ENCODE measurements around the gene LILRA6.

DNA sequence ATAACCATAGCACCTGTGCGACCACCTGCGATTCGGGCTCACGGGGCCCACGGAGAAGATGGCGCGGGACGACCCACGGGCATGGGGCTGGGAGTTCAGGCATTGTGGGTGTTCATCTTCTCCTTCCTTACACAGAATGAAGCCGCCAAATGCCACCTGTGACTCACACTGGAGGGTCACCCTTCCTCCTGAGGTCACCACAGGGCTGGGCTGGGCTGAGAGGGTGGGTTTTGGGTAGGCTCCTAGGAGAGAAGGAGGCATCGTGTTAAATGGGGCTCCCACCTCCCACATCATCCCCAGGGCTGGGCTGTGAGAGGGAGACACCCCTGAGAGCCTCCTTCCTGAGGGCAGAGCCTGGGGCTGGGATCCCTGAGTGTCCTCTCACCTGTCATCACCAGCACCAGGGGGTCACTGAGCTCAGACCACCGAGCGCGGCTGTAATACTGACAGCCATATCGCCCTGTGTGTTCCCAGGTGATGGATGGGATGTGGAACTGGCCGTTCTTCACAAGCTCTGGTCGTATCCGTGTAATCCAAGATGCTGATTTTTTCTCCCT is 36.9 kb upstream of the LILRA6 start:
- TF ChIP-seq CTCF (IDR thresholded peaks at IDR 0.05) = no peak
- TF ChIP-seq POLR2A (IDR thresholded peaks at IDR 0.05) = no peak
